NCI-H82 treated with DMSO at 0.1 percent for 48 hours (cell line): Measurements from ENCODE around the gene CDH19.
A peak's percentile ranks its signal among the peaks of the same experiment; 100 is the strongest.

ENCODE experiments used
- DNase-seq: peaks from one replicate; lab custom pipeline; 2025; ENCODE audit not compliant: unreplicated experiment; lab: John Stamatoyannopoulos, UW

CDH19 gene, protein sequence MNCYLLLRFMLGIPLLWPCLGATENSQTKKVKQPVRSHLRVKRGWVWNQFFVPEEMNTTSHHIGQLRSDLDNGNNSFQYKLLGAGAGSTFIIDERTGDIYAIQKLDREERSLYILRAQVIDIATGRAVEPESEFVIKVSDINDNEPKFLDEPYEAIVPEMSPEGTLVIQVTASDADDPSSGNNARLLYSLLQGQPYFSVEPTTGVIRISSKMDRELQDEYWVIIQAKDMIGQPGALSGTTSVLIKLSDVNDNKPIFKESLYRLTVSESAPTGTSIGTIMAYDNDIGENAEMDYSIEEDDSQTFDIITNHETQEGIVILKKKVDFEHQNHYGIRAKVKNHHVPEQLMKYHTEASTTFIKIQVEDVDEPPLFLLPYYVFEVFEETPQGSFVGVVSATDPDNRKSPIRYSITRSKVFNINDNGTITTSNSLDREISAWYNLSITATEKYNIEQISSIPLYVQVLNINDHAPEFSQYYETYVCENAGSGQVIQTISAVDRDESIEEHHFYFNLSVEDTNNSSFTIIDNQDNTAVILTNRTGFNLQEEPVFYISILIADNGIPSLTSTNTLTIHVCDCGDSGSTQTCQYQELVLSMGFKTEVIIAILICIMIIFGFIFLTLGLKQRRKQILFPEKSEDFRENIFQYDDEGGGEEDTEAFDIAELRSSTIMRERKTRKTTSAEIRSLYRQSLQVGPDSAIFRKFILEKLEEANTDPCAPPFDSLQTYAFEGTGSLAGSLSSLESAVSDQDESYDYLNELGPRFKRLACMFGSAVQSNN

DNA sequence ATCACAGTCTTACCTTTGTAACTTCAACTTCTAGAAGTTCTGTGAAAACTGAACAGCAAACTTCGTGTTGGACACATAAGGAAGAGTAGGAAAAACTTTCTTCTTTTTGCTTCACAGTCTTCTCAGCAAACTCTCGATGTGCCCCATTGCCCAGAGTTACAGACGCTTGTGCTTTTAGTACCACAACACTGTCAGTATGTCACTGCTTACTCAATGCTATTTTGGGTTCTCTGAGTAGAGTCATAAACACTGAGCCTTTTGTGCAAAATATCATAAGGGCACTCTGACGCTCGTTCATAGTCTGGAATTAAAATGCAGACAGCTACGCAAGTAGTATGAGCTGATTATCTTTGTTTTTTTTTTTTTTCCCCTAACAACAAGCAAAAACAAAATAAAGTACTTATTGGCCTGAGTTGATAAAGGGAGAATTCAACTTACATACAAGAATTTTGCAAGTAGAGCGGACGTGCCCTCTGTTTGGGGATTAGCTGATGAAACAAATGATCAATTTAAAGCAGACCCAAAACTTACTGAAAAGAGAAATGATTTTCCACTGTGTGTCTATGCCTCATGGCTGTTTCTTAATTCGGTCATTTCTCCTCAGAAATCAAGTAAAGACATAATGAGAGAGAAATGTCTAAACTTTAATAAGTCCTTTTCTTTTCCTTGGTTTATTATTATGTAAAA, at the start of gene CDH19:
Gene CDH19, minus strand, starts transcription at position 150 of the 687 bp plus-strand sequence. CDS start 31,886 bp downstream, outside the sequence.
- DNase-seq, result no peak

GRCh38 chr18:66647671-66648070, 43.8 kb upstream of the CDH19 start:
- DNase-seq, result no peak

- DNase-seq, result no peak
Measured at GRCh38 chr18:66646609-66647008, 42.7 kb upstream of the CDH19 start.

GRCh38 chr18:66645983-66646382, 42.1 kb upstream of the CDH19 start:
- no peak for DNase-seq

GRCh38 chr18:66641056-66641455, 37.2 kb upstream of the CDH19 start:
- no peak for DNase-seq

DNA sequence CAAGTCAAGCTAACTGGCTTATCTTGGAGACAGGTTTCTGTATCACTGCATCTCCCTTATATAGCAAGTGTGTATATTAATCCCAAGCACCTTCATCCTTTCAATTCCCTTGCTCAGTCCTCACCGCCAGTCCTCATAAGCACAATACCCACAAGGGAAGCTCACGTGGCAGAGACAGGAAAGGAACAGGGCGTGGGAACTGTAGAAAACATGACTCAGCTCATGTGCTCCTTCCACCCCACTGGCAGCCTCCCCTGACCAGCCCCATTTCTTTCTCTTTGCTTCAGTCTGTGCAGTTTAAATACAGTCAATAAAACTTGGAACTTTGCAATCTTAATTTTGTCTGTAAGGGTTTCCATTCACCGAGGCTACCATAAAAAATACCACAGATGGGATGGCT, 36.5 kb upstream of the CDH19 start:
- DNase-seq, result no peak

DNA sequence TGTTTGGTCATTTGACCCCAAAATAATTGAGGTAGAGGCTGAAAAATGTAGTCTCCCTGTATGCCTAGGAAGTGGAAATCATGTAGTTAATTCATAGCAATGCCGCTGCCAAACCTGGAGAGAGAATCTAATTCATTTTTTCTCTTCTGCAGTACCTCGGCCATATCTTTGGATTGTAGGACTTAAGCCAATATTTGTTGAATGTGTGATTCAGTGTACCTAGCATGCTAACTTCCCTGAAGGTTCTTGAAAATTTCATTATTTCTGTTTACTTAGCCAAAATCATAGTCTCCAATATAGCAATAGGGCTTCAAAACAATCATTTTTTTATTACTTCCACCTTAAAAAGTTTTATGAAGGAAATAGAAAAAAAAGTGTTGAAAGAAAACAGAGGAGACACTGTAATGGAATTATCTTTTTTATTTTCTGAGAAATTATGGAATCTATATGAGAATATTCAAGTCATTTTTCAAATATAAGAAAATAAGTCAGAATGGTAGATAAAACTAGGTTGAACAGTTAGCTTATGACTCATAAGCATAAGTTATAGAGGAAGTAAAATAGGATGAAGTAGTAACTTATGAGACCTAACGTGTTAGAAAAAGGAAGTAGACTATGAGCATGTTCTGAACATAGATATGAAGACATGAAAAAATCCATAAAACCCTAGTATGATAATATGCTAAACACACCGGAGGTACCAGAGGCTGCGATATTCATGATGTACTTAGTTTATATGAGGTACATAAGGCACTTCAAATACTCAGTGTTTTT, 35.2 kb upstream of the CDH19 start:
- DNase-seq, result no peak

DNA sequence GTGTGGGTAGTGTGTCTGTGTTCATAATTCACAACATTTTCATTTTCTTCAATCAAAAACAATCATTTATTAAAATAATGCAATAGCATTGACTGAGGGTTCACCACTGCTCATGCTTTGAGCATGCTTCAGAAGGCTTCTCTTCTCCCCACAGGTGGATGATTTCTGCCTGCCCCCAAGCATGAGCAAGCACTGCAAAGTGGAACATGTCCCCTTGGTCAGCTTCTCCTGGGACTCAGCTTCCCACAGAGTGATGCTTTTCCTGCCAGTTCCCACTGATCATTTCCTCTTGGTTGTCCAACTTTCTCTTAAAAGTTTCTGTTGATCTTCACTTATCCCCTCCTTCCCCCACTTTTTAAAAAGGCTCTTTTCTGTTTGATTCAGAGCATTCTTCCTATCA, 31.5 kb upstream of the CDH19 start:
- DNase-seq, result no peak

GRCh38 chr18:66632756-66633155, 28.9 kb upstream of the CDH19 start:
- DNase-seq, result no peak

GRCh38 chr18:66630831-66631230, 26.9 kb upstream of the CDH19 start:
- DNase-seq, result no peak

DNA sequence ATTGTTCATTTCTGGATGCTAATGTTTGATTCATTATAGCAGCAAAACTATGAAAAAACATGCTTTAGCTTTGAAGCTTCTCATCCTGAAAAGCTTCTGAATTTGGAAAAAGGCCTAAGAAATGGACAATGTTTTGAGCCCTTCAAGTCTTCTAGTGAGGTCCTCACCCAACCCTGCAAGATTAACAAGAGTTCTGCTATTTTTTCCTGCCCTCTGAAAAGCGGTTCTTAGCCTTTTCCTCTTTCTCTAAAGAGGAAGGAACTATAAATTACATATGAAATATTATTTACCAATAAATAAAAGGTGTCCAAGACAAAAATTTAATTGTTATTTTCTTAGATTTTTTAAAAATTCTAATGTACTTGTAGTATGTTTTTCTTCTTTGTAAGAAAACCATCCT, 19.9 kb upstream of the CDH19 start:
- no peak for DNase-seq

DNA sequence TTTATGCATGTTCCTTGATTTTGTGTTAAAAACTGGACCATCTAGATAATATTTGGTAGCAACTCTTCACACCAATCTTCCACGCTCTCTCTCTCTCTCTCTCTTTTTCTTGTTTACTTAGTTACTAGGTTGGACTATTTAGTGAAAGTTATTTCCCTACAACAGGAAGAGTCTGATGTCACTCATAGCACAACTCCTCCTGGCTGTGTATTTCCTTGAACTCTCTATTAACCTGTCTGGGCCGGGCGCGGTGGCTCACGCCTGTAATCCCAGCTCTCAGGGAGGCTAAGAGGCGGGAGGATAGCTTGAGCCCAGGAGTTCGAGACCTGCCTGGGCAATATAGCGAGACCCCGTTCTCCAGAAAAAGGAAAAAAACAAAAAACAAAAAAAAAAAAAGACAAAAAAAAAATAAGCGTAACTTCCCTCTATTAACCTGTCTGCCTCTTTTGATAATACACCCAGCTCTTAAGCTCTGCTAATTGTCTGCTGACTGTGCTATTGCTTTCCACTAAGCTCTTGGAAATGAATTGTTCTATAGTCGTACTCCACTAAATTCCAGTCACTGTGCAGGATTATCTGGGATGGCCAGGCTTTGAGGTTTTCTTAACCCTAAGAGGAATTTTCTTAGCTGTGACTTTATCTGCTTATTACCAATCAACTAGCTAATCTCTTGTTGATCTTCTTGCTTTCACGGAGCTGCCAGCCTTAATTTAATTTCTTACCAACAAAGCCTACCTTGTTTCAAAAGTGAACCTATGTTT, 18.1 kb upstream of the CDH19 start:
- DNase-seq, result peak; percentile 95

- DNase-seq, result no peak
Measured at GRCh38 chr18:66616523-66616983, 12.7 kb upstream of the CDH19 start.

DNA sequence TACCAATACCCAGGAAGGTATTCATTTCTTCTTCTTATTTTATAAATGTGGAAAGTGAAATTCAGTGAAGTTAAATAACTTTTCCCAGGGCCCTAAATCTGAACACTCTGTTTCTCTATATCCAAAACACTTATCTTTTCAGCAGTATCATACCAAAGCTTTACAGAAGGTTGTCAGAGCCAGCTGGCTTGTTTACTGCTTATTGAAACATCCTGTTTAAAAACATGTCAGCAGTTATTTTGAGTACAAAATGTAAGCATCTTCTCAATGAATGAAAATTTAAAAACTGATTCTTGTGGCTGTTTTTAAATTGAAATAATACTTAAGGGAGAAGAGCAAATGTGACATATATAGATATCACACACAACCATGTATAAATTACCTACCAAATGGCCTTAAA, 11.3 kb upstream of the CDH19 start:
- DNase-seq, result no peak

DNA sequence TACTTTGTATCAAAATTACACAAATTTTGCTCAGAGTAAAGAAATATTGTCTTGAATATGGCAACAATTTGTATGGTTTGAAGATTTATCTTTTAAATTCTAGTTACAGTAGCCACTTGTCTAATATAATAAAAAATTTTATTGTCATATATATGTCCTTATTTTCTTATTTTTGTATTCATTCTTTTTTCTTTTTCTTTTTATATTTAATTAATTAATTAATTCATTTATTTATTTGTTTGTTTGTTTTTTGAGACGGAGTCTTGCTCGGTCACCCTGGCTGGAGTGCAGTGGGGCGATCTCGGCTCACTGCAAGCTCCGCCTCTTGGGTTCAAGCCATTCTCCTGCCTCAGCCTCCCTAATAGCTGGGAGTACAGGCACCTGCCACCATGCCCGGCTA, 3.7 kb upstream of the CDH19 start:
- no peak for DNase-seq

- DNase-seq, result no peak
Measured at GRCh38 chr18:66601649-66602048, 2.2 kb downstream of the CDH19 start.

GRCh38 chr18:66599190-66599589, 4.7 kb downstream of the CDH19 start:
- no peak for DNase-seq

DNA sequence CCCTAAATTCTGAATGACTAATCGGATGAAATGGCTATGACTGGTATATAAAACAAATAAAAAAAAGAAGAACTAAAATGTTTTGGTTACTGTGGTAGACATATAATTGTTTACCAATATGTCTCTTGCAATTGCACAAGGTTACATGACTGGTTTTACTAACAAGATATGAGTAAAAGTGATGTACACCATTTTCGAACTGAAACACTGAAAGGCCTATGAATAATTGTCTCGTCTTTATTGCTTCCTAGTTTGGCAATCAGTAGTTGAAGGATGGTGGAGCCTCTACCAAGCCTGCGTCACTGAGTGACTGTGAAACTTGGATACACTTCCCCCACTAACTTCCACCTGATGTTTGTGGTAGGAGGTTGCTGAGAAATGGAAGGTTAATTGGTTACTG, 16.5 kb downstream of the CDH19 start:
- no peak for DNase-seq

DNA sequence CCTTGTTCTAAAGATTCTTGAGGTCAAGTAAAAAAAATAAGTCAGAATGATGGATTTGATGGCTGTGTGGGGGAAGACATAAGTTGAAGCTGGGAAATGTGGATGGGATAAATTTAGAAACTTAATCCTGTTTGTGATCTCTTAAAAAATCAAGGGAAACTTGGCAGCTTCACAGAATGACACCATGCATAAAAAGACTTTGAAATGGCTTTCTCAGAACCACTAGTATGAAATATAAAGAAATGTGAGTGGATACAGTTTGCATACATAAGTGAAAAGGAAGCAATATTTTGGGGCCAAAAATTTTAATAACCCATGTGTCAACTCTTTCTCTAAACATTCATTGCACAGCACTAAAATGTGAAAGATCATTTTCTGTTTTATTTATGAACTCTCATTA, 21.7 kb downstream of the CDH19 start:
- DNase-seq, result peak; percentile 5

GRCh38 chr18:66575263-66575662, 28.6 kb downstream of the CDH19 start:
- DNase-seq, result no peak
